ENCODE results near the gene MGST2.

Gene MGST2

GRCh38 chr4:139735381-139736273 lies 70.0 kb downstream of the MGST2 start:
- no peak overlapping the region for H3K4me2 ChIP-seq (ENCODE audit: low read depth, low read length, poor library complexity, severe bottlenecking)
- no peak overlapping the region for H2AFZ ChIP-seq (ENCODE audit: low read length)
- H3K9me3 ChIP-seq (ENCODE audit: insufficient read depth, low read depth, low read length): no peaks in the 10 kb centered on the region
- H3K4me3 ChIP-seq (ENCODE audit: low read length, poor library complexity, severe bottlenecking): no peak overlapping the region
- H3K9ac ChIP-seq (ENCODE audit: low read depth, low read length, poor library complexity, severe bottlenecking): no peak overlapping the region
- TF ChIP-seq, protein P1, sequence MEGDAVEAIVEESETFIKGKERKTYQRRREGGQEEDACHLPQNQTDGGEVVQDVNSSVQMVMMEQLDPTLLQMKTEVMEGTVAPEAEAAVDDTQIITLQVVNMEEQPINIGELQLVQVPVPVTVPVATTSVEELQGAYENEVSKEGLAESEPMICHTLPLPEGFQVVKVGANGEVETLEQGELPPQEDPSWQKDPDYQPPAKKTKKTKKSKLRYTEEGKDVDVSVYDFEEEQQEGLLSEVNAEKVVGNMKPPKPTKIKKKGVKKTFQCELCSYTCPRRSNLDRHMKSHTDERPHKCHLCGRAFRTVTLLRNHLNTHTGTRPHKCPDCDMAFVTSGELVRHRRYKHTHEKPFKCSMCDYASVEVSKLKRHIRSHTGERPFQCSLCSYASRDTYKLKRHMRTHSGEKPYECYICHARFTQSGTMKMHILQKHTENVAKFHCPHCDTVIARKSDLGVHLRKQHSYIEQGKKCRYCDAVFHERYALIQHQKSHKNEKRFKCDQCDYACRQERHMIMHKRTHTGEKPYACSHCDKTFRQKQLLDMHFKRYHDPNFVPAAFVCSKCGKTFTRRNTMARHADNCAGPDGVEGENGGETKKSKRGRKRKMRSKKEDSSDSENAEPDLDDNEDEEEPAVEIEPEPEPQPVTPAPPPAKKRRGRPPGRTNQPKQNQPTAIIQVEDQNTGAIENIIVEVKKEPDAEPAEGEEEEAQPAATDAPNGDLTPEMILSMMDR (conservative IDR thresholded peaks at IDR 0.05; ENCODE audit: low read length): no peak
- no peak for TF ChIP-seq EZH2phosphoT487 (IDR thresholded peaks at IDR 0.05; ENCODE audit: borderline replicate concordance)
- H3F3A ChIP-seq (ENCODE audit: low read depth): no peaks in the 10 kb centered on the region
- H3K4me1 ChIP-seq (ENCODE audit: insufficient read depth, low read length, poor library complexity, severe bottlenecking): peaks cover 16% of the 10 kb centered on the region
- H3K9me2 ChIP-seq (replicated peaks; ENCODE audit: low read depth, low read length): no peaks in the 10 kb centered on the region
- H3K27me3 ChIP-seq (ENCODE audit: insufficient read depth, low read length, poor library complexity, severe bottlenecking): no peaks in the 10 kb centered on the region
- H3K36me3 ChIP-seq (ENCODE audit: insufficient read depth, low read length): no peaks in the 10 kb centered on the region
- H3K79me2 ChIP-seq (ENCODE audit: insufficient read depth, low read length): no peaks in the 10 kb centered on the region
- no peaks in the 10 kb centered on the region for H4K20me1 ChIP-seq (ENCODE audit: insufficient read depth, low read length, poor library complexity, severe bottlenecking)

GRCh38 chr4:139736274-139736660 lies 70.6 kb downstream of the MGST2 start:
- H2AFZ ChIP-seq (ENCODE audit: low read length): no peak overlapping the region
- no peaks in the 10 kb centered on the region for H3F3A ChIP-seq (ENCODE audit: low read depth)
- no peaks in the 10 kb centered on the region for H3K27me3 ChIP-seq (ENCODE audit: insufficient read depth, low read length, poor library complexity, severe bottlenecking)
- no peaks in the 10 kb centered on the region for H3K9me2 ChIP-seq (replicated peaks; ENCODE audit: low read depth, low read length)
- no peaks in the 10 kb centered on the region for H3K79me2 ChIP-seq (ENCODE audit: insufficient read depth, low read length)
- H3K9ac ChIP-seq (ENCODE audit: low read depth, low read length, poor library complexity, severe bottlenecking): no peak overlapping the region
- no peaks in the 10 kb centered on the region for H3K9me3 ChIP-seq (ENCODE audit: insufficient read depth, low read depth, low read length)
- H3K4me1 ChIP-seq (ENCODE audit: insufficient read depth, low read length, poor library complexity, severe bottlenecking): peaks cover 20% of the 10 kb centered on the region
- no peak for TF ChIP-seq EZH2phosphoT487 (IDR thresholded peaks at IDR 0.05; ENCODE audit: borderline replicate concordance)
- TF ChIP-seq, protein P1 (conservative IDR thresholded peaks at IDR 0.05; ENCODE audit: low read length): no peak
- H4K20me1 ChIP-seq (ENCODE audit: insufficient read depth, low read length, poor library complexity, severe bottlenecking): no peaks in the 10 kb centered on the region
- no peak overlapping the region for H3K4me2 ChIP-seq (ENCODE audit: low read depth, low read length, poor library complexity, severe bottlenecking)
- no peak overlapping the region for H3K4me3 ChIP-seq (ENCODE audit: low read length, poor library complexity, severe bottlenecking)
- no peaks in the 10 kb centered on the region for H3K36me3 ChIP-seq (ENCODE audit: insufficient read depth, low read length)

- no peak for TF ChIP-seq EZH2phosphoT487 (IDR thresholded peaks at IDR 0.05; ENCODE audit: borderline replicate concordance)
- TF ChIP-seq, protein P1 (conservative IDR thresholded peaks at IDR 0.05; ENCODE audit: low read length): no peak
- Histone ChIP-seq H3K79me2 (ENCODE audit: insufficient read depth, low read length) (no peaks in the 10 kb centered on the region), H3K36me3 (ENCODE audit: insufficient read depth, low read length) (no peaks in the 10 kb centered on the region), H3K9ac (ENCODE audit: low read depth, low read length, poor library complexity, severe bottlenecking) (no peak overlapping the region), H3K9me2 (replicated peaks; ENCODE audit: low read depth, low read length) (no peaks in the 10 kb centered on the region), H3K4me1 (ENCODE audit: insufficient read depth, low read length, poor library complexity, severe bottlenecking) (peaks cover 20% of the 10 kb centered on the region), H3F3A (ENCODE audit: low read depth) (no peaks in the 10 kb centered on the region), H2AFZ (ENCODE audit: low read length) (no peak overlapping the region), H3K9me3 (ENCODE audit: insufficient read depth, low read depth, low read length) (no peaks in the 10 kb centered on the region), H4K20me1 (ENCODE audit: insufficient read depth, low read length, poor library complexity, severe bottlenecking) (no peaks in the 10 kb centered on the region), H3K27me3 (ENCODE audit: insufficient read depth, low read length, poor library complexity, severe bottlenecking) (no peaks in the 10 kb centered on the region), H3K4me3 (ENCODE audit: low read length, poor library complexity, severe bottlenecking) (no peak overlapping the region), H3K4me2 (ENCODE audit: low read depth, low read length, poor library complexity, severe bottlenecking) (no peak overlapping the region)
Measured at GRCh38 chr4:139736661-139737060, 71.0 kb downstream of the MGST2 start.
